ENCODE results near the gene INPP1. TPM values are rescaled to one million over a fixed set of nuclear protein-coding genes. Genes with fewer than 3 reads are reported as not detected.

The INPP1 gene
- total and polyA plus RNA-seq, 7 donors = 11.9 to 28.4 (median 17.1) TPM

- no peak overlapping the region for H3K4me3 ChIP-seq
Observed at GRCh38 chr2:190340369-190340768, 3.0 kb upstream of the INPP1 start.

DNA sequence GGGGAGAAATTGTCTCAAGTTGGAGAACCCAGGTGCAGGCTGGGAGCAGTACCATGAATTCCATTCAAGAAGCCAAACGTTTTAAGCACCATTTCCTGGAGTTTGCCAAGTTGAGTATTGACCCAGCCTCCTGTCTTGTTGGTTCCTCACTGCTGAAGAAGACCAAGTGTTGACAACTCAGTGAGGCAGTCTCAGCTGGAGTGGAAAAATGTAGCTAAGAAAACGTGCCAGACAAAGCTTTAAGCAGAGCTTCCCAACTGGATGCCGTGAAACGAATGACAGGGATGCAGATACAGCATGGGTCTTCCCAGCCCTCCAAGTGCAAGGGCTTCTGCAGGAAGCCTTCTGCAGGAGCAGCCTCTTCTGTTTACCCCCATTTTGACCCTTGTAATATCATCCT is 778 bp upstream of the INPP1 start:
- Histone ChIP-seq H3K27me3 (ENCODE audit: insufficient read depth in 3 of 3, low read length in 2 of 3) (no peaks in the 10 kb centered on the region), H3K4me1 (peaks cover 31% of the 10 kb centered on the region), H3K9me3 (no peaks in the 10 kb centered on the region), H3K4me3 (peak overlapping the region; percentile 88), H3K27ac (peak overlapping the region; percentile 90), H3K36me3 (ENCODE audit: insufficient read depth in 1 of 2, low read depth in 1 of 2) (no peaks in the 10 kb centered on the region)
- no peak for TF ChIP-seq CTCF (IDR thresholded peaks at IDR 0.05)
- intact Hi-C loops (cut with DNase I) = no loop called here
- DNase-seq = no peak
- WGBS, 3 donors = 20 to 34% (median 30%) methylated on average over 4 of the region's 4 CpGs
- no peak for ATAC-seq

More at GRCh38 chr2:190340369-190340768, 3.0 kb upstream of the INPP1 start:
- intact Hi-C loops (cut with DNase I) = no loop called here
- ATAC-seq = no peak
- H3K27ac ChIP-seq = no peak overlapping the region
- WGBS, 3 donors = 40 to 64% (median 47%) methylated on average over 2 of the region's 2 CpGs
- H3K27me3 ChIP-seq (ENCODE audit: insufficient read depth in 3 of 3, low read length in 2 of 3) = no peaks in the 10 kb centered on the region
- H3K36me3 ChIP-seq (ENCODE audit: insufficient read depth in 1 of 2, low read depth in 1 of 2) = no peaks in the 10 kb centered on the region
- TF ChIP-seq CTCF (IDR thresholded peaks at IDR 0.05) = no peak
- H3K4me1 ChIP-seq = peaks cover 20% of the 10 kb centered on the region
- no peaks in the 10 kb centered on the region for H3K9me3 ChIP-seq
- no peak for DNase-seq

DNA sequence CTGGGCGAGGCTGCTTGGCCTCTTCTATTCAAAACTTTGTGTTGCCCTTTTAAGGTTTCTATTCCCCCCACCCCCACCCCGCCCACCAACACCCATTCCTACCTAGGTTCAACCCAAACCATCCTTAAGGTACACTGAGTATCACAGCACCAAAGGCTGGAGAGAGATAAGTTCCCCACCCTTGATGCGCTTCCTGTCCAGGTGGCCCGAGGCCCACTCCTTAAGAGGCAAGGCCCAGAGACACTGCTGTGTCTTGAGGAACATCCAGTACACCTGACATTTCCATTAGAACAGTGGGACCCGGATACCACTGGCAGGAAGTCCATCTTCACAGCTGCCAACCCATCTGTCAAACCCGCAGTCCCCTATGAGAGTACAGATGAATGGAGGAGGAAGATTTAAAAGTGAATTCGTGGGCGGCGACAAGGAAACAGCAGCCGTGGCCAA is 277 bp upstream of the INPP1 start:
- no peak for TF ChIP-seq CTCF (IDR thresholded peaks at IDR 0.05)
- Histone ChIP-seq H3K27me3 (ENCODE audit: insufficient read depth in 3 of 3, low read length in 2 of 3) (no peaks in the 10 kb centered on the region), H3K4me3 (peak overlapping the region; percentile 88), H3K36me3 (ENCODE audit: insufficient read depth in 1 of 2, low read depth in 1 of 2) (no peaks in the 10 kb centered on the region), H3K4me1 (peaks cover 27% of the 10 kb centered on the region), H3K27ac (peak overlapping the region; percentile 90), H3K9me3 (no peaks in the 10 kb centered on the region)
- DNase-seq = no peak
- intact Hi-C loops (cut with DNase I) = no loop called here
- peak in 2 of 4 donors; percentile 34 to 61 for ATAC-seq
- 24 to 28% (median 27%) methylated on average over 10 of the region's 10 CpGs for WGBS, 3 donors

DNA sequence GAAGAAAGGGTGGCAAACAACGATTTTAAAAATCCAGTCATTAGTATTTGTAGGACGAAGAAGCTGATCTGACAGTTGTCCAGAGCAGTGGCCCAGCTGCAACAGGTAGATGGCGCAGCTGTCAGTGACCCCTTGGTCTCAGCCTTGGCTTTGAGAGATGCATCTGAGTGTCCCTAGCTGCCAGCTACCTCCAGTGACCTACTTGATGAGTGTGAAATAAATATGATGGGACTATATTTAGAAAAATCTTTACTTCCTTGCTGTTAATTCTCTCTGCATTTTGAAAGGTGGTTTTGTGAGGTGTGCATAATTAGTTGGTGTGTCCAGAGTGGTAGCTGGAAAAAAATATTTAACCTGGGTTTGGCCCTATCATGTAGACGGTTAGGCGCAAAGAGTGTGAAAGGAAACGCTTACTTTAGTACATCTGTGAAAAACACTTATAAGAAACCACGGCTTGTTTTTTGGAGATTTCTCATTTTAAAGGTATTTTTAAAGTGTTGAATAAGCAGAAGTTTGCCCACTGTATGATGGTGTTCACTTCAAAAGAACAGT is 963 bp downstream of the INPP1 start:
- DNase-seq = peak in 1 of 2 donors; percentile 69
- Histone ChIP-seq H3K27me3 (ENCODE audit: insufficient read depth in 3 of 3, low read length in 2 of 3) (no peaks in the 10 kb centered on the region), H3K4me1 (peaks cover 27% of the 10 kb centered on the region), H3K36me3 (ENCODE audit: insufficient read depth in 1 of 2, low read depth in 1 of 2) (no peaks in the 10 kb centered on the region), H3K4me3 (peak overlapping the region; percentile 88), H3K27ac (peak overlapping the region; percentile 90), H3K9me3 (no peaks in the 10 kb centered on the region)
- 14 to 24% (median 21%) methylated on average over 7 of the region's 7 CpGs for WGBS, 3 donors
- peak; percentile 76 to 87 (median 86) for ATAC-seq
- intact Hi-C loops (cut with DNase I) = no loop called here
- peak; percentile 36 for TF ChIP-seq CTCF (IDR thresholded peaks at IDR 0.05)

DNA sequence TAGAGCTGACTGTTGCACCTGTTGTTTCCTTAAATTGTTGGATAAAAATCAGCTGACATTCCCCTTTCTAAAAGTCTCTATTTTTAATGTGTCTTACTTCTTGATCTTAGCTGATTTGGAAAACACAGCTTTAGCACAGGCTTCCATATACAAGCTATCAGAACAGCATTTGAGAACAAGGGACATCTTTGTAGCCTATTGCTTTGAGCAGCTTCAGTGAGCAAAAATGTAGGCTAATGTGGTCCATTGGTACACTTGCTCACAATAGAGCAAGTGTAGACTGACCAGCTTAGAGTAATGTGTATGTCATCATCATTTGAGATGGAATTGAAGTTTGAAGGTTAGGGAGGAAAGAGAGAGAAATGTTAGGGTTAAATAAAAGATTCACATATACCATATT is 7.0 kb downstream of the INPP1 start:
- intact Hi-C loops (cut with DNase I) = no loop called here
- TF ChIP-seq CTCF (IDR thresholded peaks at IDR 0.05) = no peak
- H3K4me3 ChIP-seq = no peak overlapping the region
- ATAC-seq (no peak), DNase-seq (no peak)
- no peaks in the 10 kb centered on the region for H3K36me3 ChIP-seq (ENCODE audit: insufficient read depth in 1 of 2, low read depth in 1 of 2)
- no peaks in the 10 kb centered on the region for H3K27me3 ChIP-seq (ENCODE audit: insufficient read depth in 3 of 3, low read length in 2 of 3)
- peaks cover 31% of the 10 kb centered on the region for H3K4me1 ChIP-seq
- H3K9me3 ChIP-seq = no peaks in the 10 kb centered on the region
- H3K27ac ChIP-seq = no peak overlapping the region

Measured in psoas muscle (tissue), 8 donors.